ENCODE measurements around the gene MUSTN1.

GRCh38 chr3:52859686-52860423, 25.0 kb upstream of the MUSTN1 start:
- TF ChIP-seq POLR2AphosphoS5 (IDR thresholded peaks at IDR 0.05): no peak
- TF ChIP-seq, protein P1, sequence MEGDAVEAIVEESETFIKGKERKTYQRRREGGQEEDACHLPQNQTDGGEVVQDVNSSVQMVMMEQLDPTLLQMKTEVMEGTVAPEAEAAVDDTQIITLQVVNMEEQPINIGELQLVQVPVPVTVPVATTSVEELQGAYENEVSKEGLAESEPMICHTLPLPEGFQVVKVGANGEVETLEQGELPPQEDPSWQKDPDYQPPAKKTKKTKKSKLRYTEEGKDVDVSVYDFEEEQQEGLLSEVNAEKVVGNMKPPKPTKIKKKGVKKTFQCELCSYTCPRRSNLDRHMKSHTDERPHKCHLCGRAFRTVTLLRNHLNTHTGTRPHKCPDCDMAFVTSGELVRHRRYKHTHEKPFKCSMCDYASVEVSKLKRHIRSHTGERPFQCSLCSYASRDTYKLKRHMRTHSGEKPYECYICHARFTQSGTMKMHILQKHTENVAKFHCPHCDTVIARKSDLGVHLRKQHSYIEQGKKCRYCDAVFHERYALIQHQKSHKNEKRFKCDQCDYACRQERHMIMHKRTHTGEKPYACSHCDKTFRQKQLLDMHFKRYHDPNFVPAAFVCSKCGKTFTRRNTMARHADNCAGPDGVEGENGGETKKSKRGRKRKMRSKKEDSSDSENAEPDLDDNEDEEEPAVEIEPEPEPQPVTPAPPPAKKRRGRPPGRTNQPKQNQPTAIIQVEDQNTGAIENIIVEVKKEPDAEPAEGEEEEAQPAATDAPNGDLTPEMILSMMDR (IDR thresholded peaks at IDR 0.05): no peak
- no peak for TF ChIP-seq POLR2A (IDR thresholded peaks at IDR 0.05)
- no peak for TF ChIP-seq EP300 (IDR thresholded peaks at IDR 0.05)
